Measurements from ENCODE around the gene USP1.

Gene USP1

DNA sequence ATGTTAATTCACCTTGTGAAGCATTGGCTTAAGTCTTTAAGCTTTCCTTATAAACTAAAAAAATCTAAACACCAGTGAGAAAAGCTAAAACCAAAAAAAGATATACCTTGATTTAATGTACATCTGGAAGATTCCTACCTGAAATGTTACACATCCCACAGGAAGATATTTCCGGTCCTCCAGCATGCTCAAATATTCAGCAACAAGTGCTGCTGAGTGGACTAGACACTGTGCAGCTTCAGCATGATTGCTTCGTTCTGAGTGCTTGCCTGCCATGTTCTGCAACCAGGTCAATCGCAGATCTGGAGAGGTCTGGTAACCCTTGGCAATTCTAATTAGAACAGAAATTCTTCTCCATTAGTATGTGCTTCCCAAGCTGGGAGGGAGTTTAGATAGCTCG is 57.3 kb downstream of the USP1 start:
- Histone ChIP-seq H3K9me3 (ENCODE audit: low read length) (no peaks in the 10 kb centered on the region), H3K27me3 (ENCODE audit: insufficient read depth, low read length) (no peaks in the 10 kb centered on the region), H3F3A (ENCODE audit: insufficient read depth, low read length) (no peaks in the 10 kb centered on the region), H3K27ac (ENCODE audit: low read depth, low read length, poor library complexity, severe bottlenecking) (no peak overlapping the region), H3K4me3 (ENCODE audit: low read depth, low read length, poor library complexity, severe bottlenecking) (no peak overlapping the region), H3K4me2 (ENCODE audit: low read length) (no peak overlapping the region), H3K79me2 (ENCODE audit: insufficient read depth, low read length) (no peaks in the 10 kb centered on the region), H3K4me1 (ENCODE audit: insufficient read depth, low read length, severe bottlenecking) (no peaks in the 10 kb centered on the region), H3K9me2 (ENCODE audit: low read depth, low read length) (no peaks in the 10 kb centered on the region), H3K36me3 (ENCODE audit: insufficient read depth, low read length) (no peaks in the 10 kb centered on the region), H2AFZ (ENCODE audit: low read length) (no peak overlapping the region), H3K9ac (ENCODE audit: low read length) (no peak overlapping the region), H4K20me1 (ENCODE audit: insufficient read depth, low read length) (no peaks in the 10 kb centered on the region)
- TF ChIP-seq, protein P1, sequence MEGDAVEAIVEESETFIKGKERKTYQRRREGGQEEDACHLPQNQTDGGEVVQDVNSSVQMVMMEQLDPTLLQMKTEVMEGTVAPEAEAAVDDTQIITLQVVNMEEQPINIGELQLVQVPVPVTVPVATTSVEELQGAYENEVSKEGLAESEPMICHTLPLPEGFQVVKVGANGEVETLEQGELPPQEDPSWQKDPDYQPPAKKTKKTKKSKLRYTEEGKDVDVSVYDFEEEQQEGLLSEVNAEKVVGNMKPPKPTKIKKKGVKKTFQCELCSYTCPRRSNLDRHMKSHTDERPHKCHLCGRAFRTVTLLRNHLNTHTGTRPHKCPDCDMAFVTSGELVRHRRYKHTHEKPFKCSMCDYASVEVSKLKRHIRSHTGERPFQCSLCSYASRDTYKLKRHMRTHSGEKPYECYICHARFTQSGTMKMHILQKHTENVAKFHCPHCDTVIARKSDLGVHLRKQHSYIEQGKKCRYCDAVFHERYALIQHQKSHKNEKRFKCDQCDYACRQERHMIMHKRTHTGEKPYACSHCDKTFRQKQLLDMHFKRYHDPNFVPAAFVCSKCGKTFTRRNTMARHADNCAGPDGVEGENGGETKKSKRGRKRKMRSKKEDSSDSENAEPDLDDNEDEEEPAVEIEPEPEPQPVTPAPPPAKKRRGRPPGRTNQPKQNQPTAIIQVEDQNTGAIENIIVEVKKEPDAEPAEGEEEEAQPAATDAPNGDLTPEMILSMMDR (IDR thresholded peaks at IDR 0.05; ENCODE audit: low read length): no peak
- no peak for TF ChIP-seq EZH2 (IDR thresholded peaks at IDR 0.05; ENCODE audit: borderline replicate concordance, low read length)

DNA sequence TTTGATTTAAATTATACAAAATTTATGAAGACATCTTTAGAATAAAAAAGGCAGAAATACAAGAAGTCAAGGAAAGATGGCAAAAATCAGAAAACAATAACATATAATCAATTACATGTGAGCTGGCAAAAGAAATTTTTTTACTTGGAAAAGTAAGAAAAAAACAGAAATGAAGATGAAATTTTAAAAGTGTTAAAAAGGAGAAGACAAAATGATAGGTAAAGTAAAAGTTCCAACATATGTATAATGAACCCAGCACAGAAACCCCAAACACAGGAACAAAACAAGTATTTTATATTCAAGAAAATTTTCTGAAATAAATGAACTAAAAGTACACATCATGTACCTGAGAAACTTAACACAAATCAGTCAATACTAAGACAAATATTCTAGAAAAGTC is 63.4 kb downstream of the USP1 start:
- no peak overlapping the region for H3K9ac ChIP-seq (ENCODE audit: low read length)
- H3K36me3 ChIP-seq (ENCODE audit: insufficient read depth, low read length): no peaks in the 10 kb centered on the region
- no peaks in the 10 kb centered on the region for H3K9me2 ChIP-seq (ENCODE audit: low read depth, low read length)
- no peaks in the 10 kb centered on the region for H3K79me2 ChIP-seq (ENCODE audit: insufficient read depth, low read length)
- H4K20me1 ChIP-seq (ENCODE audit: insufficient read depth, low read length): no peaks in the 10 kb centered on the region
- H3F3A ChIP-seq (ENCODE audit: insufficient read depth, low read length): no peaks in the 10 kb centered on the region
- H3K4me2 ChIP-seq (ENCODE audit: low read length): no peak overlapping the region
- no peak overlapping the region for H3K27ac ChIP-seq (ENCODE audit: low read depth, low read length, poor library complexity, severe bottlenecking)
- no peaks in the 10 kb centered on the region for H3K9me3 ChIP-seq (ENCODE audit: low read length)
- H3K27me3 ChIP-seq (ENCODE audit: insufficient read depth, low read length): no peaks in the 10 kb centered on the region
- no peak overlapping the region for H3K4me3 ChIP-seq (ENCODE audit: low read depth, low read length, poor library complexity, severe bottlenecking)
- TF ChIP-seq, protein P1 (IDR thresholded peaks at IDR 0.05; ENCODE audit: low read length): no peak
- TF ChIP-seq EZH2 (IDR thresholded peaks at IDR 0.05; ENCODE audit: borderline replicate concordance, low read length): no peak
- H2AFZ ChIP-seq (ENCODE audit: low read length): no peak overlapping the region
- no peaks in the 10 kb centered on the region for H3K4me1 ChIP-seq (ENCODE audit: insufficient read depth, low read length, severe bottlenecking)
